ENCODE results near the gene QRSL1.

DNA sequence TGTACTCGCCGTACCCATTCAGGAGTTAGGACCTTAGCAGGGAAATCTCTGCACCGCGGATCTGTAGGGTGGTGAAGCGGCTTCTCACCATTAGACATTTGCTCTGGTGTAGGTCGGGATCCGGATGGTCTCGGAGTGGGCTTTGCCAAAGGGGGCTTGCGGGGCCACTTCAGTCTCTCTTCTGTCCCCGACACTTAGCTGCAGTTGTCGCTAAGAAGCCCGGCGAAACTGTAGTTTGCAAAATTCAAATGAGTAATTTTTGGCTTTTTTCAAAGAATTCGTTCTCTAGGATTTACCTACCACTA is 433 bp downstream of the QRSL1 start:
- TF ChIP-seq, protein P1, sequence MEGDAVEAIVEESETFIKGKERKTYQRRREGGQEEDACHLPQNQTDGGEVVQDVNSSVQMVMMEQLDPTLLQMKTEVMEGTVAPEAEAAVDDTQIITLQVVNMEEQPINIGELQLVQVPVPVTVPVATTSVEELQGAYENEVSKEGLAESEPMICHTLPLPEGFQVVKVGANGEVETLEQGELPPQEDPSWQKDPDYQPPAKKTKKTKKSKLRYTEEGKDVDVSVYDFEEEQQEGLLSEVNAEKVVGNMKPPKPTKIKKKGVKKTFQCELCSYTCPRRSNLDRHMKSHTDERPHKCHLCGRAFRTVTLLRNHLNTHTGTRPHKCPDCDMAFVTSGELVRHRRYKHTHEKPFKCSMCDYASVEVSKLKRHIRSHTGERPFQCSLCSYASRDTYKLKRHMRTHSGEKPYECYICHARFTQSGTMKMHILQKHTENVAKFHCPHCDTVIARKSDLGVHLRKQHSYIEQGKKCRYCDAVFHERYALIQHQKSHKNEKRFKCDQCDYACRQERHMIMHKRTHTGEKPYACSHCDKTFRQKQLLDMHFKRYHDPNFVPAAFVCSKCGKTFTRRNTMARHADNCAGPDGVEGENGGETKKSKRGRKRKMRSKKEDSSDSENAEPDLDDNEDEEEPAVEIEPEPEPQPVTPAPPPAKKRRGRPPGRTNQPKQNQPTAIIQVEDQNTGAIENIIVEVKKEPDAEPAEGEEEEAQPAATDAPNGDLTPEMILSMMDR (IDR thresholded peaks at IDR 0.05) = no peak
- TF ChIP-seq POLR2A (IDR thresholded peaks at IDR 0.05) = no peak
- no peak for TF ChIP-seq POLR2AphosphoS5 (IDR thresholded peaks at IDR 0.05; ENCODE audit: insufficient read depth in 1 of 2, low read depth in 1 of 2)
